PFSK-1 (cell line): Measurements from ENCODE around the gene GOLM1.

Source experiments
- FOXP2 ChIP-seq: optimal IDR thresholded peaks from 2 replicates; pipeline ENCODE3; 2011; ENCODE audit warnings: borderline replicate concordance, control low read depth, inconsistent platforms; ENCODE audit not compliant: insufficient read depth; ENCODE audit errors: extremely low read length, extremely low read depth
- POLR2AphosphoS5 ChIP-seq: IDR thresholded peaks from 2 replicates; pipeline ENCODE4 v1.6.1; 2012; ENCODE audit warnings: low read depth, mild to moderate bottlenecking, control low read depth, low read length, moderate library complexity
- SIN3A ChIP-seq: IDR thresholded peaks from 2 replicates; pipeline ENCODE4 v1.6.1; 2012; ENCODE audit warnings: mild to moderate bottlenecking, low read length, moderate library complexity, borderline replicate concordance; ENCODE audit not compliant: insufficient read depth
- TAF1 ChIP-seq: IDR thresholded peaks from 2 replicates; pipeline ENCODE4 v1.6.1; 2012; ENCODE audit warnings: low read length, control low read depth, borderline replicate concordance; ENCODE audit not compliant: insufficient read depth

GRCh38 chr9:86064220-86064619, 35.1 kb downstream of the GOLM1 start:
- TF ChIP-seq POLR2AphosphoS5 (no peak), SIN3A (no peak), TAF1 (no peak), FOXP2 (no peak)
